ENCODE results near the gene JKAMP. TPM values are rescaled to one million over a fixed set of nuclear protein-coding genes. Genes with fewer than 3 reads are reported as not detected.

The JKAMP gene
- total RNA-seq, 1 donor = 104 TPM

- no peak overlapping the region for H3K4me3 ChIP-seq (ENCODE audit: low read depth, low read length)
- TF ChIP-seq CTCF (IDR thresholded peaks at IDR 0.05; ENCODE audit: insufficient read depth, low read depth, low read length) = no peak
- DNase-seq (ENCODE audit: low read depth) = no peak
Measured at GRCh38 chr14:59510966-59511365, 26.6 kb downstream of the JKAMP start.

- peak; percentile 12 for DNase-seq (ENCODE audit: low read depth)
- TF ChIP-seq CTCF (IDR thresholded peaks at IDR 0.05; ENCODE audit: insufficient read depth, low read depth, low read length) = peak; percentile 63
- H3K4me3 ChIP-seq (ENCODE audit: low read depth, low read length) = no peak overlapping the region
Measured at GRCh38 chr14:59511916-59512575, 27.7 kb downstream of the JKAMP start.

DNA sequence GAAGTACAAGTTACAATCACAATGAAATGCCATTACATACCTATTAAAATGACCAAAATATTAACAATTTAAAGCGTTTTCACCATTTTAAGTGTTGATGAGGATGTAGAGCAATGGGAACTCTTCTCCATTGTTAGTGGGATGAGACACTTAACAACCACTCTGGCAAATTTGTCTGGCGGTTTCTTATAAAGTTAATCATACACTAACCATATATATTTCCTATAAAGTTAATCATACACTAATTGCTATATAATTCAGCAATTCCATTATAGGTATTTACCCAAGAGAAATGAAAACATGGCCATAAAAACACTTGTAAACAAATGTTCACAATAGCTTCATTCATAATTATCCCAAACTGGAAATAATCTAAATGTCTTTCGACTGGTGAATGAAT is 35.9 kb downstream of the JKAMP start:
- H3K4me3 ChIP-seq (ENCODE audit: low read depth, low read length) = no peak overlapping the region
- no peak for DNase-seq (ENCODE audit: low read depth)
- no peak for TF ChIP-seq CTCF (IDR thresholded peaks at IDR 0.05; ENCODE audit: insufficient read depth, low read depth, low read length)

GRCh38 chr14:59529189-59529588 is 44.9 kb downstream of the JKAMP start:
- peak; percentile 6 for DNase-seq (ENCODE audit: low read depth)
- no peak overlapping the region for H3K4me3 ChIP-seq (ENCODE audit: low read depth, low read length)
- no peak for TF ChIP-seq CTCF (IDR thresholded peaks at IDR 0.05; ENCODE audit: insufficient read depth, low read depth, low read length)

GRCh38 chr14:59530349-59530748 is 46.0 kb downstream of the JKAMP start:
- DNase-seq (ENCODE audit: low read depth) = no peak
- no peak overlapping the region for H3K4me3 ChIP-seq (ENCODE audit: low read depth, low read length)
- TF ChIP-seq CTCF (IDR thresholded peaks at IDR 0.05; ENCODE audit: insufficient read depth, low read depth, low read length) = no peak

- no peak for DNase-seq (ENCODE audit: low read depth)
- no peak overlapping the region for H3K4me3 ChIP-seq (ENCODE audit: low read depth, low read length)
- no peak for TF ChIP-seq CTCF (IDR thresholded peaks at IDR 0.05; ENCODE audit: insufficient read depth, low read depth, low read length)
Measured at GRCh38 chr14:59532419-59532818, 48.1 kb downstream of the JKAMP start.

All from fibroblast of villous mesenchyme (primary cell).